GM19023 (cell line): Measurements from ENCODE around the gene DDAH2.
A peak's percentile ranks its signal among the peaks of the same experiment; 100 is the strongest.

ENCODE experiments used
- ATAC-seq: cut with Tn5 transposase; IDR thresholded peaks from one replicate; pipeline ENCODE4 v1.9.1; 2021; ENCODE audit warnings: mild to moderate bottlenecking, moderate library complexity; ENCODE audit not compliant: unreplicated experiment

The DDAH2 gene

GRCh38 chr6:31728767-31729514 lies at the start of gene DDAH2:
Gene DDAH2, minus strand, starts transcription at chr6:31729299. Its CDS starts 138 bp downstream, at chr6:31729161.
- no peak for ATAC-seq

GRCh38 chr6:31778193-31778592 lies 49.1 kb upstream of the DDAH2 start:
- no peak for ATAC-seq

- ATAC-seq: no peak
Observed at GRCh38 chr6:31777667-31778050, 48.6 kb upstream of the DDAH2 start.

- ATAC-seq: peak; percentile 56
Observed at GRCh38 chr6:31776989-31777666, 48.0 kb upstream of the DDAH2 start, which contains the start of gene VWA7. Gene VWA7, minus strand, starts transcription at chr6:31777328. Its CDS starts 549 bp downstream, at chr6:31776779.

- no peak for ATAC-seq
Observed at GRCh38 chr6:31776485-31776988, 47.4 kb upstream of the DDAH2 start.

GRCh38 chr6:31775633-31776484 lies 46.8 kb upstream of the DDAH2 start:
- no peak for ATAC-seq

- ATAC-seq: no peak
Observed at GRCh38 chr6:31775184-31775583, 46.1 kb upstream of the DDAH2 start.

- ATAC-seq: no peak
Observed at GRCh38 chr6:31771992-31772358, 42.9 kb upstream of the DDAH2 start.

- no peak for ATAC-seq
Observed at GRCh38 chr6:31770860-31771259, 41.8 kb upstream of the DDAH2 start.

GRCh38 chr6:31769684-31770371 lies 40.7 kb upstream of the DDAH2 start:
- no peak for ATAC-seq

GRCh38 chr6:31768363-31769257 lies 39.5 kb upstream of the DDAH2 start:
- ATAC-seq: no peak

- no peak for ATAC-seq
Observed at GRCh38 chr6:31767096-31767645, 38.1 kb upstream of the DDAH2 start.

- ATAC-seq: no peak
Observed at GRCh38 chr6:31765910-31766794, 37.1 kb upstream of the DDAH2 start.

GRCh38 chr6:31765559-31765909 lies 36.4 kb upstream of the DDAH2 start:
- ATAC-seq: no peak

GRCh38 chr6:31764198-31764597 lies 35.1 kb upstream of the DDAH2 start:
- no peak for ATAC-seq

- no peak for ATAC-seq
Observed at GRCh38 chr6:31763619-31763940, 34.5 kb upstream of the DDAH2 start.

GRCh38 chr6:31762878-31763618 lies 33.9 kb upstream of the DDAH2 start:
- ATAC-seq: no peak

- no peak for ATAC-seq
Observed at GRCh38 chr6:31762356-31762755, 33.3 kb upstream of the DDAH2 start, which contains the start of gene SAPCD1. Gene SAPCD1, plus strand, starts transcription at chr6:31762656. Its CDS starts 399 bp downstream, at chr6:31763055.
